DND-41 (cell line): Measurements from ENCODE around the gene PSMG3.

Experiments used
- EZH2 ChIP-seq: IDR thresholded peaks from 3 replicates; pipeline ENCODE4 v1.6.1; 2012; ENCODE audit warnings: borderline replicate concordance, low read depth, mild to moderate bottlenecking, moderate library complexity, low read length, inconsistent platforms; ENCODE audit not compliant: severe bottlenecking
- TF ChIP-seq, protein P1 (sequence below): IDR thresholded peaks from 2 replicates; pipeline ENCODE4 v1.5.1; 2012; ENCODE audit warnings: borderline replicate concordance, low read length, moderate library complexity, mild to moderate bottlenecking; ENCODE audit not compliant: poor library complexity, severe bottlenecking; ENCODE audit errors: extremely low read depth

DNA sequence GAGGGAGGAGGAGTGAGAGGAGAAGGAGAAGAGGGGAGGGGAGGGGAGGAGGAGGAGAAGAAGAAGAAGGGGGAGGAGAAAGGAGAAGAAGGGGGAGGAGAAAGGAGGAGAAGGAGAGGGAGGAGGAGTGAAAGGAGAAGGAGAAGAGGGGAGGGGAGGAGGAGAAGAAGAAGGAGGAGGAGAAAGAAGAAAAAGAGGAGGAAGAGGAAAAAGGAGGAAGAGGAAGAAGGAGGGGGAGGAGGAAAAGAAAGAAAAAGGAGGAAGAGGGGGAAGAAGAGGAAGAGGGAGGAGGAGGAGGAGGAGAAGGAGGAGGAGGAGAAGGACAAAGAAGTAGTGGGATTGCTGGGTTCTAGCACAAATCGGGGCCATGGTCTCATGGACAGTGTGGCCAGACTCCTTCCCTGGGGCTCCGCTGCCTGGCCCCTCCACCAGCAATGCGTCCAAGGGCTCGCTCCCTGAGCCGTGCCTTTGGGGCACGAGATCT lies 43.5 kb downstream of the PSMG3 start:
- TF ChIP-seq, protein P1, sequence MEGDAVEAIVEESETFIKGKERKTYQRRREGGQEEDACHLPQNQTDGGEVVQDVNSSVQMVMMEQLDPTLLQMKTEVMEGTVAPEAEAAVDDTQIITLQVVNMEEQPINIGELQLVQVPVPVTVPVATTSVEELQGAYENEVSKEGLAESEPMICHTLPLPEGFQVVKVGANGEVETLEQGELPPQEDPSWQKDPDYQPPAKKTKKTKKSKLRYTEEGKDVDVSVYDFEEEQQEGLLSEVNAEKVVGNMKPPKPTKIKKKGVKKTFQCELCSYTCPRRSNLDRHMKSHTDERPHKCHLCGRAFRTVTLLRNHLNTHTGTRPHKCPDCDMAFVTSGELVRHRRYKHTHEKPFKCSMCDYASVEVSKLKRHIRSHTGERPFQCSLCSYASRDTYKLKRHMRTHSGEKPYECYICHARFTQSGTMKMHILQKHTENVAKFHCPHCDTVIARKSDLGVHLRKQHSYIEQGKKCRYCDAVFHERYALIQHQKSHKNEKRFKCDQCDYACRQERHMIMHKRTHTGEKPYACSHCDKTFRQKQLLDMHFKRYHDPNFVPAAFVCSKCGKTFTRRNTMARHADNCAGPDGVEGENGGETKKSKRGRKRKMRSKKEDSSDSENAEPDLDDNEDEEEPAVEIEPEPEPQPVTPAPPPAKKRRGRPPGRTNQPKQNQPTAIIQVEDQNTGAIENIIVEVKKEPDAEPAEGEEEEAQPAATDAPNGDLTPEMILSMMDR, result no peak
- no peak for TF ChIP-seq EZH2
